Endothelial cell of umbilical vein (primary cell): ENCODE measurements around the gene HOXA11. TPM values are rescaled to one million over a fixed set of nuclear protein-coding genes. Genes with fewer than 3 reads are reported as not detected.
A peak's percentile ranks its signal among the peaks of the same experiment; 100 is the strongest.

ENCODE experiments used
- BruUV-seq: library from RNA; stranded (reverse); fragments of 400-500 nt; replicated peaks from 2 replicates; lab custom pipeline; 2021; lab: Mats Ljungman, UMichigan
- CTCF ChIA-PET: fragments of 300-600, 350-600 bp; sonication (Branson Sonifier 250); formaldehyde crosslinking; loops from one replicate; lab custom pipeline; 2021; ENCODE audit warnings: antibody characterized with exemption, inconsistent platforms; lab: Charles Lee
- POLR2A ChIA-PET: fragments of 300-600, 350-600 bp; sonication (Branson Sonifier 250); formaldehyde crosslinking; loops from one replicate; lab custom pipeline; 2021; ENCODE audit warnings: antibody characterized with exemption, inconsistent platforms; lab: Charles Lee
- DNase-seq: peaks from one replicate; pipeline ENCODE4 v3.0.0-alpha.2; 2011; ENCODE audit warnings: low read depth, low spot score
- FAIRE-seq: peaks from 2 replicates; lab custom pipeline; 2011; peaks lifted over from hg19 to GRCh38; lab: Jason Lieb, UNC
- H2AFZ ChIP-seq: 2 replicates; pipeline ENCODE4 v1.6.0; 2012; ENCODE audit warnings: low read depth, low read length, control low read depth, inconsistent platforms
- H3K27ac ChIP-seq: 2 replicates; pipeline ENCODE4 v1.5.1; 2011; ENCODE audit warnings: low read depth, mild to moderate bottlenecking, control low read depth, low read length, moderate library complexity; ENCODE audit not compliant: insufficient read depth
- H3K27me3 ChIP-seq, 2 experiments: 2 replicates each; pipeline versions ENCODE4 v1.6.0 to v1.6.1; 2011; ENCODE audit warnings: low read length in 2 of 2, mixed read lengths in 1 of 2; ENCODE audit not compliant: control insufficient read depth in 2 of 2, insufficient read depth in 2 of 2
- H3K36me3 ChIP-seq, 2 experiments: 2 replicates in 1 of 2; 3 replicates in 1 of 2; pipeline ENCODE4 v1.5.1; 2011; ENCODE audit warnings: low read length in 2 of 2, mild to moderate bottlenecking in 1 of 2, moderate library complexity in 1 of 2; ENCODE audit not compliant: control insufficient read depth in 2 of 2, insufficient read depth in 2 of 2; ENCODE audit errors: extremely low read depth in 1 of 2
- H3K4me1 ChIP-seq: 3 replicates; pipeline ENCODE4 v1.5.1; 2011; ENCODE audit warnings: mild to moderate bottlenecking, low read length; ENCODE audit not compliant: control insufficient read depth, insufficient read depth; ENCODE audit errors: extremely low read depth
- H3K4me2 ChIP-seq: 2 replicates; pipeline ENCODE4 v1.6.1; 2011; ENCODE audit warnings: low read length, control low read depth, mixed read lengths; ENCODE audit not compliant: insufficient read depth
- H3K4me3 ChIP-seq, 3 experiments: fragments of 200-600 bp in 1 of 3; sonication (generic), shearing (Covaris generic) in 1 of 3; replicated peaks in 1 of 3; 2 replicates each; pipeline ENCODE4 v1.5.1; 2011 to 2016; ENCODE audit warnings: control low read depth in 3 of 3, low read length in 3 of 3, mild to moderate bottlenecking in 2 of 3, inconsistent platforms in 1 of 3, low read depth in 1 of 3, moderate library complexity in 1 of 3; ENCODE audit not compliant: insufficient read depth in 1 of 3
- H3K79me2 ChIP-seq: 2 replicates; pipeline ENCODE4 v1.6.0; 2012; ENCODE audit warnings: low read length, inconsistent platforms; ENCODE audit not compliant: control insufficient read depth, insufficient read depth
- H3K9ac ChIP-seq: replicated peaks from 2 replicates; pipeline ENCODE3; 2011; ENCODE audit warnings: low read length, control low read depth; ENCODE audit not compliant: insufficient read depth; ENCODE audit errors: extremely low read depth
- H3K9me1 ChIP-seq: replicated peaks from 3 replicates; pipeline ENCODE4 v1.6.0; 2011; ENCODE audit warnings: mild to moderate bottlenecking, low read length; ENCODE audit not compliant: control insufficient read depth, insufficient read depth; ENCODE audit errors: extremely low read depth
- H3K9me3 ChIP-seq: replicated peaks from 2 replicates; pipeline ENCODE4 v1.5.1; 2012; ENCODE audit warnings: low read length, inconsistent platforms; ENCODE audit not compliant: control insufficient read depth, insufficient read depth
- H4K20me1 ChIP-seq: replicated peaks from 2 replicates; pipeline ENCODE3; 2011; ENCODE audit warnings: mild to moderate bottlenecking, low read length; ENCODE audit not compliant: control insufficient read depth, insufficient read depth; ENCODE audit errors: extremely low read depth
- CTCF ChIP-seq, 2 donors: IDR thresholded peaks; 1 replicate in 1 of 2; 2 replicates in 1 of 2; pipeline ENCODE4 v1.5.1; 2011; ENCODE audit warnings: low read length in 2 of 2, mild to moderate bottlenecking in 2 of 2, moderate library complexity in 2 of 2, control low read depth in 1 of 2, inconsistent platforms in 1 of 2, low read depth in 1 of 2; ENCODE audit not compliant: insufficient read depth in 1 of 2; ENCODE audit errors: extremely low read depth in 1 of 2
- EZH2 ChIP-seq: IDR thresholded peaks from 2 replicates; pipeline ENCODE4 v1.6.1; 2012; ENCODE audit warnings: borderline replicate concordance, low read depth, mild to moderate bottlenecking, moderate library complexity, low read length, inconsistent platforms; ENCODE audit not compliant: severe bottlenecking
- FOS ChIP-seq: IDR thresholded peaks from 2 replicates; pipeline ENCODE4 v1.6.1; 2011; ENCODE audit warnings: mild to moderate bottlenecking, low read length, moderate library complexity, borderline replicate concordance; ENCODE audit not compliant: insufficient read depth
- GATA2 ChIP-seq: IDR thresholded peaks from 2 replicates; pipeline ENCODE4 v1.7.0; 2011; ENCODE audit warnings: low read depth, mild to moderate bottlenecking, moderate library complexity, mixed read lengths, low read length; ENCODE audit not compliant: insufficient read length, insufficient read depth
- JUN ChIP-seq: IDR thresholded peaks from 2 replicates; pipeline ENCODE4 v1.6.1; 2011; ENCODE audit warnings: borderline replicate concordance, low read depth; ENCODE audit not compliant: insufficient read length, insufficient read depth
- MAX ChIP-seq: IDR thresholded peaks from 2 replicates; pipeline ENCODE4 v1.6.1; 2011; ENCODE audit not compliant: insufficient read depth, insufficient read length
- MYC ChIP-seq: IDR thresholded peaks from one replicate; pipeline ENCODE4 v1.6.1; 2011; ENCODE audit warnings: mild to moderate bottlenecking, low read depth, low read length
- POLR2A ChIP-seq: IDR thresholded peaks from 2 replicates; pipeline ENCODE4 v1.6.1; 2012; ENCODE audit warnings: low read depth, mild to moderate bottlenecking, control low read depth, low read length
- POLR2AphosphoS5 ChIP-seq: IDR thresholded peaks from 2 replicates; pipeline ENCODE4 v1.6.1; 2012; ENCODE audit warnings: low read depth, mild to moderate bottlenecking, control low read depth, low read length, moderate library complexity; ENCODE audit not compliant: insufficient read depth
- dilution Hi-C: fragments of 300-500 bp; cut with MboI; formaldehyde crosslinking; loops from one replicate; pipeline ENCODE4 v1.15.0; 2019; ENCODE audit warnings: low sequenced_read_pairs; ENCODE audit not compliant: extremely low pct_ligation_motif_present
- intact Hi-C: fragments of 100-400 bp; cut with micrococcal nuclease; formaldehyde crosslinking; loops from one replicate; pipeline ENCODE4 v1.10.0; 2022
- polyA plus RNA-seq, 4 experiments: library from polyadenylated mRNA; depleted of rRNA in 3 of 4; stranded (reverse) in 3 of 4; unstranded in 1 of 4; fragments of >200 nt; gene quantifications; 2 replicates each; pipeline versions ENCODE4 v1.2.1 to v1.2.3, GENCODE V29; 2011 to 2012; ENCODE audit warnings: missing spikeins in 1 of 4
- total RNA-seq: library from RNA; stranded (reverse); gene quantifications from 2 replicates; pipeline ENCODE4 v1.2.3, GENCODE V29; 2021

HOXA11 gene
- total and polyA plus RNA-seq, 2 donors (not counting 3 experiments of a cell fraction or from before 2014, with no cell fraction given), result 10.4 to 16.7 TPM

- Histone ChIP-seq H3K79me2 (peaks cover 99% of the 10 kb centered on the region), H3K9me3 (no peaks in the 10 kb centered on the region), H3K9ac (peak overlapping the region; percentile 84), H3K27ac (peak overlapping the region; percentile 82), H3K9me1 (no peaks in the 10 kb centered on the region), H3K4me2 (peak overlapping the region; percentile 92), H3K36me3 (peaks cover 0 to 19% of the 10 kb centered on the region in 2 experiments), H4K20me1 (no peaks in the 10 kb centered on the region), H3K27me3 (no peaks in the 10 kb centered on the region), H2AFZ (no peak overlapping the region), H3K4me3 (peak overlapping the region; percentile 29 to 84 (median 65)), H3K4me1 (peaks cover 76% of the 10 kb centered on the region)
- intact Hi-C loops (loop anchor here (1.0 to 5.0 kb wide), 6 partner anchors 19 to 1286 kb away; no protein-coding TSS in a partner anchor), dilution Hi-C loops (no loop called here)
- BruUV-seq, result no TSS peak
- ChIA-PET POLR2A (interaction anchor here (1.5 kb wide), 1 partner anchor 44 kb away, joined by 3 read pairs; no protein-coding TSS in a partner anchor), CTCF (interaction anchor here (0.9 to 7.0 kb wide), 17 partner anchors 10 to 773 kb away, joined by 3 to 72 read pairs (median 11); partner anchors contain the start of genes HOXA3, HOXA4 and HOXA7)
- FAIRE-seq (no peak), DNase-seq (no peak)
- TF ChIP-seq EZH2, result no peak
- TF ChIP-seq MAX, result no peak
- TF ChIP-seq MYC, result no peak
- no peak for TF ChIP-seq FOS
- TF ChIP-seq GATA2, result no peak
- TF ChIP-seq POLR2A, result no peak
- no peak for TF ChIP-seq POLR2AphosphoS5
- no peak for TF ChIP-seq JUN
- TF ChIP-seq CTCF (IDR thresholded peaks at IDR 0.05; ENCODE audit: extremely low read depth in 1 of 2, insufficient read depth in 1 of 2, low read depth in 1 of 2, low read length in 2 of 2), result no peak
Observed at GRCh38 chr7:27142580-27143022, 42.4 kb downstream of the HOXA11 start.
